Upper lobe of left lung (tissue), 4 donors: ENCODE data around the gene RALA.

ENCODE experiments used
- EP300 ChIP-seq, 4 donors: sonication (generic); formaldehyde crosslinking; IDR thresholded peaks; one replicate each; pipeline ENCODE4 v1.5.1; 2017; ENCODE audit warnings: antibody characterized with exemption in 4 of 4, control low read depth in 2 of 4
- POLR2A ChIP-seq, 4 donors: fragments of 450-650 bp; IDR thresholded peaks; one replicate each; pipeline ENCODE4 v1.5.1; 2016 to 2017; ENCODE audit warnings: antibody characterized with exemption in 4 of 4, mild to moderate bottlenecking in 2 of 4
- POLR2AphosphoS5 ChIP-seq, 2 donors: sonication (generic); formaldehyde crosslinking; IDR thresholded peaks; one replicate each; pipeline ENCODE4 v1.5.1; 2017; ENCODE audit warnings: antibody characterized with exemption in 2 of 2
- TF ChIP-seq, protein P1 (sequence below), 6 experiments: fragments of 450-650 bp in 4 of 6; fragments of 200-600 bp in 2 of 6; sonication (generic) in 2 of 6; IDR thresholded peaks; one replicate each; pipeline ENCODE4 v1.5.1; 2016 to 2019; ENCODE audit warnings: antibody characterized with exemption in 6 of 6

DNA sequence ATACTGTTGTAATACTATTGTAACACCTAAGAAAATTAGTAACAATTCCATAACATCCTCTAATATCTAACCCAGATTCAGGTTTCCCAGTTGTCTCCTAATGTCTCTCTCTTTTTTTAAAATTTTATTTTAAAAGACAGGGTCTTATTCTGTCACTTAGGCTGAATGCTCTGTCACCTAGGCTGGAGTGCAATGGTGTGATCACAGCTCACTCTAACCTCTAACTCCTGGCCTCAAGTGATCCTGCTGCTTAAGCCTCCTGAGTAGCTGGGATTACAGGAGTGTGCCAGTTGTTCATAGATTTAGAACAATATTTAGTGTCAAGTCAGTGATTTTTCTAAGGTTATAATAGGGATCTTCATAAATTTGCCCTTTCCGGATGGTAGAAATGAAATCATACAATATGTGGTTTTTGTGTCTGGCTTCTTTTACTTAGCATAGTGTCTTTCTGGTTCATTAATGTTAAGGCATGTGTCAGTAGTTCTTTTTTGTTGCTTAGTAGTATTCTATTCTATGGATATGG, 14.7 kb downstream of the RALA start:
- TF ChIP-seq POLR2A (IDR thresholded peaks at IDR 0.05) (no peak), EP300 (IDR thresholded peaks at IDR 0.05) (no peak), POLR2AphosphoS5 (IDR thresholded peaks at IDR 0.05) (no peak)
- TF ChIP-seq, protein P1, sequence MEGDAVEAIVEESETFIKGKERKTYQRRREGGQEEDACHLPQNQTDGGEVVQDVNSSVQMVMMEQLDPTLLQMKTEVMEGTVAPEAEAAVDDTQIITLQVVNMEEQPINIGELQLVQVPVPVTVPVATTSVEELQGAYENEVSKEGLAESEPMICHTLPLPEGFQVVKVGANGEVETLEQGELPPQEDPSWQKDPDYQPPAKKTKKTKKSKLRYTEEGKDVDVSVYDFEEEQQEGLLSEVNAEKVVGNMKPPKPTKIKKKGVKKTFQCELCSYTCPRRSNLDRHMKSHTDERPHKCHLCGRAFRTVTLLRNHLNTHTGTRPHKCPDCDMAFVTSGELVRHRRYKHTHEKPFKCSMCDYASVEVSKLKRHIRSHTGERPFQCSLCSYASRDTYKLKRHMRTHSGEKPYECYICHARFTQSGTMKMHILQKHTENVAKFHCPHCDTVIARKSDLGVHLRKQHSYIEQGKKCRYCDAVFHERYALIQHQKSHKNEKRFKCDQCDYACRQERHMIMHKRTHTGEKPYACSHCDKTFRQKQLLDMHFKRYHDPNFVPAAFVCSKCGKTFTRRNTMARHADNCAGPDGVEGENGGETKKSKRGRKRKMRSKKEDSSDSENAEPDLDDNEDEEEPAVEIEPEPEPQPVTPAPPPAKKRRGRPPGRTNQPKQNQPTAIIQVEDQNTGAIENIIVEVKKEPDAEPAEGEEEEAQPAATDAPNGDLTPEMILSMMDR (IDR thresholded peaks at IDR 0.05), result no peak
